Retinal pigment epithelial cell (primary cell): ENCODE results near the gene SLC20A1.
"Not testable (repeated sequence)": the region's sequence is repeated elsewhere in the genome, so short reads cannot be mapped to it uniquely, and the experiment has no call there.

Experiments used
- DNase-seq: peaks from one replicate; pipeline ENCODE4 v3.0.0-alpha.2; 2010; ENCODE audit warnings: low read depth
- H3K4me3 ChIP-seq: 2 replicates; pipeline ENCODE4 v1.5.1; 2011; ENCODE audit warnings: mild to moderate bottlenecking, low read length, control low read depth, moderate library complexity
- CTCF ChIP-seq: conservative IDR thresholded peaks from 2 replicates; pipeline ENCODE4 v1.5.1; 2011; ENCODE audit warnings: low read depth, low read length, control low read depth, inconsistent platforms

SLC20A1 gene

GRCh38 chr2:112661656-112662305 is 16.0 kb downstream of the SLC20A1 start:
- DNase-seq: no peak
- H3K4me3 ChIP-seq: no peak overlapping the region
- TF ChIP-seq CTCF: no peak

GRCh38 chr2:112662704-112663103 is 17.0 kb downstream of the SLC20A1 start:
- no peak overlapping the region for H3K4me3 ChIP-seq
- no peak for TF ChIP-seq CTCF
- DNase-seq: no peak

GRCh38 chr2:112664689-112665088 is 18.9 kb downstream of the SLC20A1 start:
- H3K4me3 ChIP-seq: no peak overlapping the region
- no peak for TF ChIP-seq CTCF
- DNase-seq: no peak

GRCh38 chr2:112665113-112665780 is 19.5 kb downstream of the SLC20A1 start:
- no peak for TF ChIP-seq CTCF
- no peak overlapping the region for H3K4me3 ChIP-seq
- no peak for DNase-seq

GRCh38 chr2:112666761-112667122 is 21.0 kb downstream of the SLC20A1 start:
- TF ChIP-seq CTCF: no peak
- DNase-seq: no peak
- H3K4me3 ChIP-seq: no peak overlapping the region

- H3K4me3 ChIP-seq, DNase-seq: not testable (repeated sequence)
Measured at GRCh38 chr2:112667540-112667939, 21.8 kb downstream of the SLC20A1 start.

GRCh38 chr2:112669667-112670066 is 23.9 kb downstream of the SLC20A1 start:
- TF ChIP-seq CTCF: no peak
- no peak for DNase-seq
- H3K4me3 ChIP-seq: no peak overlapping the region
